H9 (cell line): Measurements from ENCODE around the gene VSTM2L. TPM values are rescaled to one million over a fixed set of nuclear protein-coding genes. Genes with fewer than 3 reads are reported as not detected.

Source experiments
- DNase-seq: peaks from one replicate; pipeline ENCODE4 v3.0.0-alpha.2; 2017
- H2AFZ ChIP-seq: one replicate; pipeline ENCODE4 v1.6.1; 2013; ENCODE audit warnings: mild to moderate bottlenecking, low read length, control low read depth, moderate library complexity
- H2AK5ac ChIP-seq: 2 replicates; pipeline ENCODE4 v1.6.1; 2013; ENCODE audit warnings: low read length, control low read depth, mixed read lengths; ENCODE audit not compliant: insufficient read length
- H2BK120ac ChIP-seq: one replicate; pipeline ENCODE4 v1.6.1; 2013; ENCODE audit warnings: low read depth, mild to moderate bottlenecking, low read length, control low read depth, inconsistent platforms; ENCODE audit not compliant: poor library complexity, severe bottlenecking
- H2BK12ac ChIP-seq: 2 replicates; pipeline ENCODE4 v1.6.1; 2013; ENCODE audit warnings: low read length, control low read depth, mixed read lengths, low read depth; ENCODE audit not compliant: insufficient read length
- H2BK15ac ChIP-seq: 2 replicates; pipeline ENCODE4 v1.6.1; 2013; ENCODE audit warnings: low read depth, low read length, control low read depth
- H2BK20ac ChIP-seq: one replicate; pipeline ENCODE4 v1.6.1; 2013; ENCODE audit warnings: low read depth, mild to moderate bottlenecking, low read length, control low read depth, inconsistent platforms; ENCODE audit not compliant: poor library complexity, severe bottlenecking
- H2BK5ac ChIP-seq: 2 replicates; pipeline ENCODE4 v1.6.1; 2013; ENCODE audit warnings: low read length, control low read depth, mixed read lengths; ENCODE audit not compliant: insufficient read length
- H3K14ac ChIP-seq: 2 replicates; pipeline ENCODE4 v1.6.1; 2013; ENCODE audit warnings: low read length, control low read depth; ENCODE audit not compliant: insufficient read depth
- H3K18ac ChIP-seq: 2 replicates; pipeline ENCODE4 v1.6.1; 2013; ENCODE audit warnings: low read depth, mild to moderate bottlenecking, mixed read lengths, low read length, control low read depth; ENCODE audit not compliant: insufficient read length
- H3K23ac ChIP-seq: 2 replicates; pipeline ENCODE4 v1.6.1; 2013; ENCODE audit warnings: low read length, control low read depth, mixed read lengths, low read depth; ENCODE audit not compliant: insufficient read length
- H3K23me2 ChIP-seq: 2 replicates; pipeline ENCODE4 v1.6.1; 2013; ENCODE audit warnings: low read depth, mild to moderate bottlenecking, mixed read lengths, low read length, control low read depth; ENCODE audit not compliant: insufficient read length, poor library complexity, severe bottlenecking
- H3K27ac ChIP-seq: 2 replicates; pipeline ENCODE4 v1.5.1; 2013; ENCODE audit warnings: low read length, control low read depth, mixed read lengths, low read depth; ENCODE audit not compliant: insufficient read length
- H3K27me3 ChIP-seq: 2 replicates; pipeline ENCODE4 v1.6.1; 2013; ENCODE audit warnings: low read length, control low read depth, inconsistent platforms; ENCODE audit not compliant: insufficient read depth
- H3K4ac ChIP-seq: 2 replicates; pipeline ENCODE4 v1.6.1; 2013; ENCODE audit warnings: low read depth, mild to moderate bottlenecking, control low read depth, inconsistent platforms, low read length, moderate library complexity
- H3K4me1 ChIP-seq: 2 replicates; pipeline ENCODE4 v1.6.1; 2013; ENCODE audit warnings: low read length, control low read depth, inconsistent platforms; ENCODE audit not compliant: insufficient read depth
- H3K4me2 ChIP-seq: 2 replicates; pipeline ENCODE4 v1.6.1; 2013; ENCODE audit warnings: low read length, control low read depth, mixed read lengths; ENCODE audit not compliant: insufficient read length, insufficient read depth
- H3K56ac ChIP-seq: 2 replicates; pipeline ENCODE4 v1.6.1; 2013; ENCODE audit warnings: low read depth, mild to moderate bottlenecking, mixed read lengths, low read length, control low read depth; ENCODE audit not compliant: insufficient read length
- H3K79me1 ChIP-seq: 2 replicates; pipeline ENCODE4 v1.6.1; 2013; ENCODE audit warnings: low read depth, mild to moderate bottlenecking, moderate library complexity, low read length, control low read depth, inconsistent platforms; ENCODE audit not compliant: insufficient read depth, poor library complexity, severe bottlenecking
- H3K79me2 ChIP-seq: 2 replicates; pipeline ENCODE4 v1.6.1; 2013; ENCODE audit warnings: low read length, control low read depth, inconsistent platforms; ENCODE audit not compliant: insufficient read depth
- H3K9ac ChIP-seq: 2 replicates; pipeline ENCODE4 v1.6.1; 2013; ENCODE audit warnings: low read length, control low read depth, mixed read lengths; ENCODE audit not compliant: insufficient read length; ENCODE audit errors: extremely low read depth
- H3K9me3 ChIP-seq: one replicate; pipeline ENCODE4 v1.6.1; 2013; ENCODE audit warnings: low read depth, low read length, inconsistent platforms; ENCODE audit not compliant: control insufficient read depth
- H3T11ph ChIP-seq: one replicate; pipeline ENCODE4 v1.6.1; 2013; ENCODE audit warnings: mild to moderate bottlenecking, low read length, control low read depth, inconsistent platforms
- H4K20me1 ChIP-seq: one replicate; pipeline ENCODE4 v1.6.1; 2013; ENCODE audit not compliant: control insufficient read depth, insufficient read length, insufficient read depth
- H4K5ac ChIP-seq: 2 replicates; pipeline ENCODE4 v1.6.1; 2013; ENCODE audit warnings: low read depth, mild to moderate bottlenecking, mixed read lengths, low read length, control low read depth; ENCODE audit not compliant: insufficient read length
- H4K8ac ChIP-seq: replicated peaks from 2 replicates; pipeline ENCODE4 v1.6.1; 2013; ENCODE audit warnings: low read length, control low read depth, mixed read lengths, low read depth; ENCODE audit not compliant: insufficient read length
- H4K91ac ChIP-seq: 2 replicates; pipeline ENCODE4 v1.6.1; 2013; ENCODE audit warnings: low read depth, mild to moderate bottlenecking, moderate library complexity, mixed read lengths, low read length, control low read depth; ENCODE audit not compliant: insufficient read length
- H3K27ac Mint-ChIP-seq, 3 experiments: 2 replicates in 2 of 3; 3 replicates in 1 of 3; pipeline ENCODE4 v1.8.0; 2020 to 2021; ENCODE audit warnings: mixed read lengths in 3 of 3, mild to moderate bottlenecking in 1 of 3, moderate library complexity in 1 of 3
- H3K27me3 Mint-ChIP-seq: 2 replicates; pipeline ENCODE4 v1.8.0; 2021; ENCODE audit warnings: low read depth, mild to moderate bottlenecking, moderate library complexity, mixed read lengths
- H3K36me3 Mint-ChIP-seq, 3 experiments: 2 replicates in 2 of 3; 3 replicates in 1 of 3; pipeline ENCODE4 v1.8.0; 2020 to 2021; ENCODE audit warnings: low read depth in 3 of 3, mixed read lengths in 3 of 3; ENCODE audit not compliant: insufficient read depth in 1 of 3
- H3K4me1 Mint-ChIP-seq, 2 experiments: 2 replicates each; pipeline ENCODE4 v1.8.0; 2020; ENCODE audit warnings: mixed read lengths in 2 of 2
- H3K4me3 Mint-ChIP-seq, 2 experiments: 2 replicates in 1 of 2; 3 replicates in 1 of 2; pipeline ENCODE4 v1.8.0; 2020 to 2021; ENCODE audit warnings: mild to moderate bottlenecking in 2 of 2, mixed read lengths in 2 of 2, moderate library complexity in 1 of 2
- H3K9me3 Mint-ChIP-seq, 2 experiments: 2 replicates in 1 of 2; 3 replicates in 1 of 2; pipeline ENCODE4 v1.8.0; 2020; ENCODE audit warnings: mild to moderate bottlenecking in 2 of 2, mixed read lengths in 2 of 2, moderate library complexity in 1 of 2
- CTCF ChIP-seq: fragments of 200-600 bp; sonication (generic); conservative IDR thresholded peaks from 3 replicates; pipeline ENCODE4 v1.8.0; 2021; ENCODE audit warnings: antibody characterized with exemption, mild to moderate bottlenecking
- WGBS: extraction: QIAGEN DNeasy Blood & Tissue Kit; methylation state at CpG from one replicate; pipeline ENCODE4 v1.1.7; 2013; ENCODE audit warnings: missing lambda C conversion rate, low lambda C conversion rate, mixed read lengths; ENCODE audit not compliant: insufficient read length; ENCODE audit errors: extremely low coverage; 5-methylcytosine and 5-hydroxymethylcytosine counted together
- total RNA-seq: library from RNA; stranded (reverse); gene quantifications from 2 replicates; pipeline ENCODE4 v1.2.1, GENCODE V29; 2021

The VSTM2L gene
- total RNA-seq, 1 experiment from 2014 or later, result 2.1 TPM

- Histone ChIP-seq H3K79me2 (no peaks in the 10 kb centered on the region), H3K27ac (no peak overlapping the region), H3K4ac (no peak overlapping the region), H3K14ac (no peak overlapping the region), H2BK5ac (no peak overlapping the region), H2BK120ac (no peak overlapping the region), H4K8ac (no peak overlapping the region), H3K23me2 (no peaks in the 10 kb centered on the region), H2AK5ac (no peak overlapping the region), H3K18ac (no peak overlapping the region), H2BK20ac (no peak overlapping the region), H3T11ph (no peak overlapping the region), H3K27me3 (no peaks in the 10 kb centered on the region), H3K4me1 (peaks cover 2% of the 10 kb centered on the region; the same call in 1 of the 2 replicates), H2BK12ac (no peak overlapping the region), H4K91ac (no peak overlapping the region), H3K4me2 (no peak overlapping the region), H3K23ac (no peak overlapping the region), H2BK15ac (no peak overlapping the region), H3K79me1 (no peaks in the 10 kb centered on the region), H3K56ac (no peak overlapping the region), H4K5ac (no peak overlapping the region), H4K20me1 (no peaks in the 10 kb centered on the region), H3K9me3 (no peaks in the 10 kb centered on the region), H2AFZ (no peak overlapping the region), H3K9ac (no peak overlapping the region)
- Mint-ChIP-seq H3K27me3 (peaks cover 4% of the 10 kb centered on the region), H3K36me3 (no peaks in the 10 kb centered on the region), H3K4me1 (peaks cover 19 to 57% of the 10 kb centered on the region in 2 experiments), H3K27ac (no peak overlapping the region), H3K4me3 (no peak overlapping the region), H3K9me3 (no peaks in the 10 kb centered on the region)
- no CpG with 5 or more reads among the region's 27 CpGs for WGBS
- DNase-seq, result no peak
- no peak for TF ChIP-seq CTCF
Observed at GRCh38 chr20:37931153-37931922, 28.4 kb downstream of the VSTM2L start.
